Jurkat, Clone E6-1 (cell line): ENCODE measurements around the gene BAIAP2.
A peak's percentile ranks its signal among the peaks of the same experiment; 100 is the strongest.
"Not testable (repeated sequence)": the region's sequence is repeated elsewhere in the genome, so short reads cannot be mapped to it uniquely, and the experiment has no call there.

Experiments used
- DNase-seq: peaks from one replicate; pipeline ENCODE4 v3.0.0-alpha.2; 2011; ENCODE audit warnings: low read depth, low spot score
- H3K4me3 ChIP-seq: 2 replicates; pipeline ENCODE4 v1.5.1; 2011; ENCODE audit warnings: mild to moderate bottlenecking, low read length, control low read depth, moderate library complexity

BAIAP2 gene

DNA sequence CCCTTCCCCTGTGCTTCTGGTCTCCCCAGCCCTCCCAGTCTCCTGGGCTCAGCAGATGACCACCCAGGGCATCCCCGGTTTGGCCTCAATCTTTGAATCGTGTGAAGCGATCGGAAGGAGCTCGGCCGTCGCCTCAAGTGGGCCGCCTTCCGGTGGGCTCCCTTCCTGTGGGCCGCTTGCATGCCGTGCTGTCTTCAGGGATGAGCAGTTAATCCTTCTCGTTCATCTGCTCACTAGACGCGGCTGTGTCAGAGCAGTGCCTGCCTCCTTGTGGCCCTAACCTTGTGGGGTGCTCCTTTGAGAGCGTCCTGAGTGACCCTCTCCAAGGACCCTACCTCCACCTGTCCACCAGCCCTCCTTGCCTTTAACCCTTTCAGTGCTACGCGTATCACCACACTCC lies 40.4 kb downstream of the BAIAP2 start:
- no peak overlapping the region for H3K4me3 ChIP-seq
- no peak for DNase-seq

DNA sequence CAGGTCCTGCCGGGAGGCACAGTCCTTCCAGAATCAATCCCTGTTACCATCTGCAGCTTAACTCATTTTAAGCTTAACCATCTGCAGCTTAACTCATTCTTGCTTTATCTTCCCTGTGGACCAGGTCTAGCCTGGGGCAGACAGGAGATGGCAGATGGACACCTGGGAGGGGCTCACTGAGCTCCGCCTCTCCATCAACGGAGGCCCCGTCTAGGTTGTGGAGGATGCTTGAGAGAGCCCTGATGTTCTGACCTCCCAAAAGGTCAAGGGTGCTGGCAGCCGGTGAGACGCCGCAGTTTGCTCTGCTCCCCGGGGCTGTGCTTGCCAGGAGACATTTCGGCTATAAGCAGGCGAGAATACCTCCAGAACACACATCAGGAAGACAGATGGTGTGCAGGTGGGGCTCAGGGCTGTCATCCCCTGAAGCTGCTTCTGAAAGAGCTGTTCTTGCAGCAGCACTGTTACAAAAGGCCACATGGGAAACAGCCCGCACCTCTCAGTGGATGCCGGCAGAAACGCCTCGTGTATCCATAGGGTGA lies 41.3 kb downstream of the BAIAP2 start:
- no peak overlapping the region for H3K4me3 ChIP-seq
- no peak for DNase-seq

DNA sequence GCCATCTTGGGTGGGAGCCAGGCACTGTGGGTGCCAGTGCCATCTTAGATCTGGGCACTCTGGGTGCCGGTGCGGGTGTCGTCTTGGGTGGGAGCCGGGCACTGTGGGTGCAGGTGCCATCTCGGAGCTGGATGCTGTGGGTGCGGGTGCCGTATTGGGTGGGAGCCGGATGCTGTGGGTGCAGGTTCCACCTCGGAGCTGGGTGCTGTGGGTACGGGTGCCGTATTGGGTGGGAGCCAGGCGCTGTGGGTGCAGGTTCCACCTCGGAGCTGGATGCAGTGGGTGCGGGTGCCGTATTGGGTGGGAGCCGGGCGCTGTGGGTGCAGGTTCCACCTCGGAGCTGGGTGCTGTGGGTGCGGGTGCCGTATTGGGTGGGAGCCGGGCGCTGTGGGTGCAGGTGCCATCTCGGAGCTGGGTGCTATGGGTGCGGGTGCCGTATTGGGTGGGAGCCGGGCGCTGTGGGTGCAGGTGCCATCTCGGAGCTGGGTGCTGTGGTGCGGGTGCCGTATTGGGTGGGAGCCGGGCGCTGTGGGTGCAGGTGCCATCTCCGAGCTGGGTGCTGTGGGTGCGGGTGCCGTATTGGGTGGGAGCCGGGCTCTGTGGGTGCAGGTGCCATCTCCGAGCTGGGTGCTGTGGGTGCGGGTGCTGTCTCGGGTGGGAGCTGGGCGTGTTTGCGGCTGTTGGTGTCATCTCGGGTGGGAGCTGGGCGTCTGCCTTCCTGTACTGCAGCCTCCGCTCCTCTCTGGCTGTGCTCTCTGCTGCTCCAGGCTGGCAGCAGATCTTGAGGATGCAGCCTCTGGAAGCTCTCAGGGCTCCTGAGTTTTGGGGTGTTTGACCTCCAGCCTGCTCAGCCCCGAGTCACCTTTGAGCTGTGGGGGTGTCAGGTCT lies 43.3 kb downstream of the BAIAP2 start:
- H3K4me3 ChIP-seq, DNase-seq: not testable (repeated sequence)

- H3K4me3 ChIP-seq, result no peak overlapping the region
- DNase-seq, result no peak
Observed at GRCh38 chr17:81080019-81080418, 45.1 kb downstream of the BAIAP2 start.

DNA sequence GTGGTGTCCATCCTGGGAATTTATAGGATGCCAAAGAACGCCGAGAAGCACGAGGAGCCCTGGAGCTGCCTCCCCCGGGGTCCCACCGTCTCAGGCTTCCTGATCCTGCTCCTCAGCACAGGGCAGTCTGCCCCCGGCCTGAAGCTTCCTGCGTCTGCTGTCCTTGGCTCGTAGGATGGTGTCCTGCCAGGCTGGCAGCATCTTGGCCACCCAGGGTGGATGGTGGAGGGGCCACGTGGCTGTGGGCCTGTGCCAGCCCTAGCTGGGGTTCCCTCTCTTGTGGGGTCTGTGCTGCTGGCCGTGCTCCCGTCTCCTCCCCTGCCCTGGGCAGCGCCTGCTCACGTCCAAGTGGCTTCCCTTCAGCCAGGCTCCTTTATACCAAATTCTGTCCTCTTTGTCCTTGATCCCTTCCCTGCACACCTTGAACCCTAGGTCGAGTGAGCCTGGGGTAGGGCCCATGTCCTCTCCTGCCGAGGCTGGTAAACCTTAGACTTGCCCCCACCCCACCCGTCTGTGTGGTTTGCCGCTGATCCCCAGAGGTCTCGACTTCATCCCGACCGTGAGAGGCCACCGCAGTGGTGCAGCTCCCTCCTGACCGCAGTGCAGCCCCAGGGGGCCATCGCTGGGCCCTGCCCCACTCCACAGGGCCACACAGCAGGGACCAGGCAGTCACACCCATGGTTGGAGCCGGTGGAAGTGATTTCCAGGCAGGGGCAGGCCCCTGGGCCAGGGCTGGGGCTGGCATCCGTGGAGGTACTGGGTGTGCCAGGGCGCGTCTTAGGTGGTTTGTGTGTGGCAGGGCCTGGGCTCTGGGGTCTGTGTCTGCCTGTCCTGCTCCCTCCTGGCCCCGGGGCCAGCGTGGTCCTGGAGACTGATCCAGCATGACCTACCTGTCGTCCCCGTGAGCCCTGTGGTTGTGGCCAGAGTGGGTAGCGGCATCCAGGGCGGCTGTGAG lies 46.5 kb downstream of the BAIAP2 start:
- H3K4me3 ChIP-seq, result no peak overlapping the region
- DNase-seq, result no peak

- DNase-seq, result no peak
- H3K4me3 ChIP-seq, result no peak overlapping the region
Observed at GRCh38 chr17:81082177-81083073, 47.5 kb downstream of the BAIAP2 start.

DNA sequence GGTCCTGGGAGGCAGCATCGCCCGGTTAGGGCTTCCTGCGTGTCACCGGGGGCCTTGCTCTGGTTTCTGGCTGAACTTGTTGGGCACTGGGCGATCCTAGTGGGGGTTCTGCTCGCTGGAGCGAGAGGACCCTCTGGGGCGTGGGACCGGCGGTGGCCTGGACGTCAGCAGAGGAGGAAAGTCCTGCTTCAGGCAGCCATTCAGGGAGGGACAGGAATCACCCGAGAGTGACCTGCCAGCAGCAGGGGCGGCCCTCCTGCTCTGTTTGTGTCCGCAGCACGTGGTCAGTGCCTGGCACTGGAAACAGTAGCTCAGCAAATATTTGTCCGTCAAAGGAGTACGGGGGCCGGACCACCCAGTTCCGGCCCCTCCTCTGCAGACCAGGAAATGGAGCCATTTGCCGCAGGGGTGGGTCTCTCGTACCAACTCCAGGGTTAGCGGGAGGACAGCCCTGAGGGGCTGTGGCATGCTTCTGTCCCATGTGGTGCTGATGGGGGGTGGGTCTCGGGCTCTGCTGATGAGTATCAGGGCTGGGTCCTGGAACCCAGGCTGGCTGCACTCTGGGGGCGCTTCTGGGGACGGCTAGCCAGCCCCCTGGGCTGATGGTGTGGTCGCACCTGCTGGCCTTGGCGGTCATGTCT lies 48.3 kb downstream of the BAIAP2 start:
- H3K4me3 ChIP-seq, result no peak overlapping the region
- DNase-seq, result no peak

DNA sequence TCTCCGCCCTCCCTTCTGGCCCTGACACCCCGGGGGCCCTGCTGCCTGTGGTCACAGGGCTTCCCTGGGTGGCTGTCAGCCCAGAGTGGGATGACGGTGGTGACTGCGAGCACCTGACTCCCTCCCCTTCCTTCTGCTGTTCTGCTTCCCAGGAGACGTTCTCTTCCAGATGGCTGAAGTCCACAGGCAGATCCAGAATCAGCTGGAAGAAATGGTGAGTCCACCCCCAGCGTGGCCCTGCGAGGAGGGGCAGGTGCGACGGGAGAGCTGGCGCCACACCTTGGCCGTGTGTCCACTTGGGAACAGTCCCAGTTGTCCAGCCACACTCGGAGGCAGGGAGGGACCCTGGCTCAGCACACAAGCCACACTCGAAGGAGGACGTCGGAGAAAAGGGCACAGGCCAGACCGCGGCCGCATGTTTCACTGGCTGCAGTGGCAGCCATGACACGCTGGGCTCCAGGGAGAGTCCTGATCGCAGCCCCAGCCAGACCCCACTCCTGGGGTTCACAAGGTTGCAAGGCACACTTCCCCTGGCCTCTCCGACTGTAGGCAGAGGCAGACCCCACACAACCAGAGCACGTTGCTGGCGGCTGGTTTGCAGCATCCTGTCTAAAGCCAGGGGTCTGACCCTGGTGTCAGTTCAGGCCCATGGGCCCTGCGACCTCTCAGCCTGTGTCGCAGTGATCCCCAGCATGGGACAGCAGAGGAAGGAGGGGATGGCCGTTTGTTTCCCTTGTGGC lies 49.9 kb downstream of the BAIAP2 start:
- no peak overlapping the region for H3K4me3 ChIP-seq
- DNase-seq, result no peak

- DNase-seq, result no peak
- H3K4me3 ChIP-seq, result no peak overlapping the region
Observed at GRCh38 chr17:81085420-81085911, 50.5 kb downstream of the BAIAP2 start.

GRCh38 chr17:81086789-81087551 lies 52.0 kb downstream of the BAIAP2 start:
- no peak overlapping the region for H3K4me3 ChIP-seq
- DNase-seq, result peak; percentile 44

DNA sequence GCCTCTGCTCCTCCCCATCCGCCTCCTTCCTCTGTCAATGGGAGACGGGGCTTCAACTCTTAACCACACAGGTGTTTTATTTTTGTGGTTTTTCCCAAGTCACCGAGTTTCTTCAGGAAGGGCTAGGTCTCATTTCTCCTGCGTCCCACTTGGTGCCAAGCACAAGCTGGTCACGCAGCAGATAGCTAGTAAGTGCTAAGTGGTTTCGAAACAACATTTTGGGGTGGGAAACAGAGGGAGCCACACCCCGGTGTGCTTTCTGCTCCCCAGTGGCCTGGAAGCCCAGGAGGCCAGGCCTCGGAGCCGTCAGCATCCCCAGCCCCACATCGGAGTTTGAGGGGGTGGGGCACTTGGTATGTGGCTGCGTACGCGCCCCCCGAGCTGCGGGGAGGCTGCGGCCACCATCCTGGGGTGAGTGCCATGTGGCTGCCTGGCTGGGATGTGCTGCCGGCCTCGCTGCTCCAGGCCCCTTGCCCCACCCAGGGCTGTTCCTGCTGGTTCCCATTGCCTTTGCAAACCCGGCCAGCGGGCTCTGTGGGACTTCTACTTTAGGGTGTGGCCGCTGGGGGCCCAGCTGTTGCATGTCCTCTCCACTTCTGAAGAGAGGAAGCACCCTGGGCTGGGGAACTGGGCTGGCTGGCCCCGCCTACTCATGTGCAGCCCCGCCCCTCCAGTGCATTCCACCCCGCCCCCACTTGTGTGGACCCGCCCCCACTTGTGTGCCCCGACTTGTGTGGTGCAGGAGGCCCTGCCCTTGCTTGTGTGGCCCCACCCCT lies 55.6 kb downstream of the BAIAP2 start:
- no peak overlapping the region for H3K4me3 ChIP-seq
- DNase-seq, result peak; percentile 60

DNA sequence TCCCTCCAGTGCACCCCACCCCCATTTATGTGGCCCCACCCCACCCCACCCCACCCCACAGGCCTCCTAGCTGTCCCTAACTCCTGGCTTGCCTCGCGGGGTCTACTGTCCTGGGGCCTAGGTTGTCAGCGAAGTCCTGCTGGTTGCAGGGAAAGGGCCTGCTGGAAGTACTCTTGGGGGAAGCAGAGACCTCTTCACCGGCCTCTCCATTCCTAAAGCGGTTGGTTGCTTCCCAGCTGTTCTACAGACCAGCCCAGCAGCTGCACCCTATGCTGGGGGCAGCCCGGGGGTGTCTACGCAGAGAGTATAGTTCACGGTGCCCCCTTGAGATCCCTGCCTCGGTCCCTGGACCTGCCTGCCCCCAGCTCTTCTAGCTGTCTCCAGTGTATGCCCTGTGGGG lies 56.2 kb downstream of the BAIAP2 start:
- DNase-seq, result no peak
- no peak overlapping the region for H3K4me3 ChIP-seq

GRCh38 chr17:81091774-81092517 lies 57.0 kb downstream of the BAIAP2 start:
- H3K4me3 ChIP-seq, result no peak overlapping the region
- no peak for DNase-seq

DNA sequence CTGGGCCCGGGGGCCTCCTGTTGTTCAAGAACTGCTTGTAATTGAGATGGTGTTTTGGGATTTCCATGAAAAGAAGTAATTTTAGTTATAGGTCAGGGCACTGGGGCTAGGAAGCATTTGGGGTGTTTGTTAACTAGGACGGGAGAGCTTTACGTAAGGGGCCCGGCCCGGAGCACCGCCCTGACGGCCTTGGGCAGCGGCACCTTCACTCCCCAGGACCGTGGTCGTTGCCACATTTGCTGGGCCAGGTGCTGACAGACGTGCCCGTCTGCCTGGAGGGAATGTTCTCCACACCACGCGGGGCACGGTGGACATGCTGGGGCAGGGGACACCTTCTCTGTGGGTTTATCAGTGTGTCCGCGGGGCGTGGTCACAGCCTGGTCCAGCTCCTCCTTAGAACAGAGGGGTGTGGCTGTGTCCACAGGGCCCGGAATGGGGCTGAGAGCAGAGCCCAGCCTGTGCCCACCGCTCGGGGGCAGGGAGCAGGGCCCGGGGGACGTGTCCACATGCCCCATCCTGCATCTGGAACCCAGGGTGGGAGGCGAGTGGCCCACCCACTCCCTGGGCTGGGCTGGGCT lies 57.7 kb downstream of the BAIAP2 start:
- DNase-seq, result no peak
- H3K4me3 ChIP-seq, result no peak overlapping the region
